Spleen (tissue), 11 donors: ENCODE data around the gene RASSF6. TPM values are rescaled to one million over a fixed set of nuclear protein-coding genes. Genes with fewer than 3 reads are reported as not detected.
"Not testable (repeated sequence)": the region's sequence is repeated elsewhere in the genome, so short reads cannot be mapped to it uniquely, and the experiment has no call there.

Source experiments
- DNase-seq: peaks from one replicate; pipeline ENCODE4 v3.0.0-alpha.2; 2020
- H3K27ac ChIP-seq, 8 donors: fragments of 200-600 bp; sonication (generic) in 7 of 8; 1 replicate in 4 of 8; 2 replicates in 4 of 8; pipeline versions ENCODE4 v1.5.0 to v1.8.0; 2016 to 2021; ENCODE audit warnings: inconsistent platforms in 4 of 8, mild to moderate bottlenecking in 4 of 8, moderate library complexity in 1 of 8
- H3K27me3 ChIP-seq, 7 donors: fragments of 200-600 bp; sonication (generic) in 6 of 7; replicated peaks in 1 of 7; 1 replicate in 4 of 7; 2 replicates in 3 of 7; pipeline versions ENCODE4 v1.5.0 to v1.8.0; 2016 to 2021; ENCODE audit warnings: inconsistent platforms in 3 of 7, mild to moderate bottlenecking in 1 of 7
- H3K36me3 ChIP-seq, 6 donors: fragments of 200-600 bp; sonication (generic) in 5 of 6; 1 replicate in 4 of 6; 2 replicates in 2 of 6; pipeline versions ENCODE4 v1.5.0 to v1.8.0; 2016 to 2021; ENCODE audit warnings: inconsistent platforms in 2 of 6
- H3K4me1 ChIP-seq, 6 donors: fragments of 200-600 bp; sonication (generic) in 5 of 6; 1 replicate in 3 of 6; 2 replicates in 3 of 6; pipeline versions ENCODE4 v1.5.0 to v1.8.0; 2016 to 2021; ENCODE audit warnings: inconsistent platforms in 3 of 6
- H3K4me3 ChIP-seq, 8 donors: fragments of 200-600 bp; sonication (generic) in 7 of 8; 1 replicate in 4 of 8; 2 replicates in 4 of 8; pipeline versions ENCODE4 v1.5.0 to v1.8.0; 2016 to 2021; ENCODE audit warnings: inconsistent platforms in 4 of 8, mild to moderate bottlenecking in 4 of 8, moderate library complexity in 2 of 8
- H3K9me3 ChIP-seq, 8 donors: fragments of 200-600 bp; sonication (generic) in 7 of 8; 1 replicate in 4 of 8; 2 replicates in 4 of 8; pipeline versions ENCODE4 v1.5.0 to v1.8.0; 2016 to 2021; ENCODE audit warnings: inconsistent platforms in 4 of 8
- POLR2A ChIP-seq, 3 donors: fragments of 450-650 bp; IDR thresholded peaks; one replicate each; pipeline ENCODE4 v1.5.1; 2017; ENCODE audit warnings: antibody characterized with exemption in 3 of 3, mild to moderate bottlenecking in 1 of 3
- POLR2AphosphoS5 ChIP-seq, 3 donors: sonication (generic); formaldehyde crosslinking; IDR thresholded peaks; one replicate each; pipeline ENCODE4 v1.5.1; 2017; ENCODE audit warnings: antibody characterized with exemption in 3 of 3
- WGBS, 5 donors: extraction: QIAGEN DNeasy Blood & Tissue Kit in 3 of 5; methylation state at CpG; one replicate each; pipeline versions ENCODE4 v1.1.5 to v1.1.7; 2013 to 2018; 5-methylcytosine and 5-hydroxymethylcytosine counted together
- intact Hi-C: fragments of 100-400 bp; cut with DNase I; formaldehyde crosslinking; loops from one replicate; pipeline ENCODE4 v1.15.0; 2023; ENCODE audit warnings: low total_unique reads
- polyA plus RNA-seq, 3 donors: library from polyadenylated mRNA; stranded (reverse); fragments of 200-250 nt; gene quantifications; one replicate each; pipeline ENCODE4 v1.2.1, GENCODE V29; 2013
- total RNA-seq, 7 donors: library from RNA; depleted of rRNA in 3 of 7; stranded (reverse); fragments of >200 nt in 3 of 7; fragmentation: NEBNext Ultra II Directional in 4 of 7; extraction: Animal tissue kit (Norgen Biotek cat#: 25700) in 4 of 7; gene quantifications; one replicate each; pipeline versions ENCODE4 v1.1.0 to v1.2.1, GENCODE V29; 2016 to 2021
- TF ChIP-seq, protein P1 (sequence below), 11 experiments: fragments of 200-600 bp in 7 of 11; fragments of 450-650 bp in 4 of 11; sonication (generic) in 4 of 11; IDR thresholded peaks in 8 of 11; conservative IDR thresholded peaks in 3 of 11; 1 replicate in 7 of 11; 2 replicates in 4 of 11; pipeline versions ENCODE4 v1.4.0 to v1.8.0; 2016 to 2021; ENCODE audit warnings: antibody characterized with exemption in 11 of 11, inconsistent platforms in 4 of 11, mild to moderate bottlenecking in 1 of 11
- donor health status: healthy with polysubstance abuse.
- donor health status: DM: no; HTN: no; CAD: no; lungs with moderate emphysema.
- donor health status: DM: no; HTN: no; CAD: no.
- donor health status: Bipolar disorder and iron deficiency.
- donor health status: healthy.
- donor health status: DM: no; HTN: no; CAD: no.
- donor health status: DM: yes; HTN: yes; CAD: no.

RASSF6 gene
- total and polyA plus RNA-seq, 10 donors, result 0.09 to 1.3 (median 0.29) TPM

DNA sequence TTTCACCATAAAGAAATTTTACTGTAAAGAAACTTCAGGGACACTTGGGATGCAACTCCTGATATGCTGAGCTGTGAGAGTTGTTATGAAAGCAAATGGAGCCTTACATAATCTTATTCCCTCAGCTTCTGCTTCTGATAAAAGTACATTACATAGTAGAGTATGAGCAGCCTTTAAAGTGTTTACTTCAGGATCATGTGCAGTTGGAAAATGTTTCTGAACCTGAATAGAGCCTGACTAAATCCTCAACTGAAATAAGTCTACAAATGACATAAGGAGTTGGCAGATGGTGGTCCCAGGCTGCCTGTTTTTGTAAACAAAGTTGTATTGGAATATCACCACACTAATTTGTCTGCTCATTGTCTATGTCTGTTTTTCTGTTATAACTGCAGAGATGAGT is 19.3 kb downstream of the RASSF6 start:
- no peaks in the 10 kb centered on the region for H3K27me3 ChIP-seq
- H3K9me3 ChIP-seq, result peaks cover 0 to 5% (median 0%) of the 10 kb centered on the region in 8 donors
- TF ChIP-seq, protein P1, sequence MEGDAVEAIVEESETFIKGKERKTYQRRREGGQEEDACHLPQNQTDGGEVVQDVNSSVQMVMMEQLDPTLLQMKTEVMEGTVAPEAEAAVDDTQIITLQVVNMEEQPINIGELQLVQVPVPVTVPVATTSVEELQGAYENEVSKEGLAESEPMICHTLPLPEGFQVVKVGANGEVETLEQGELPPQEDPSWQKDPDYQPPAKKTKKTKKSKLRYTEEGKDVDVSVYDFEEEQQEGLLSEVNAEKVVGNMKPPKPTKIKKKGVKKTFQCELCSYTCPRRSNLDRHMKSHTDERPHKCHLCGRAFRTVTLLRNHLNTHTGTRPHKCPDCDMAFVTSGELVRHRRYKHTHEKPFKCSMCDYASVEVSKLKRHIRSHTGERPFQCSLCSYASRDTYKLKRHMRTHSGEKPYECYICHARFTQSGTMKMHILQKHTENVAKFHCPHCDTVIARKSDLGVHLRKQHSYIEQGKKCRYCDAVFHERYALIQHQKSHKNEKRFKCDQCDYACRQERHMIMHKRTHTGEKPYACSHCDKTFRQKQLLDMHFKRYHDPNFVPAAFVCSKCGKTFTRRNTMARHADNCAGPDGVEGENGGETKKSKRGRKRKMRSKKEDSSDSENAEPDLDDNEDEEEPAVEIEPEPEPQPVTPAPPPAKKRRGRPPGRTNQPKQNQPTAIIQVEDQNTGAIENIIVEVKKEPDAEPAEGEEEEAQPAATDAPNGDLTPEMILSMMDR (IDR thresholded peaks at IDR 0.05 in 8 of 11, conservative IDR thresholded peaks at IDR 0.05 in 3 of 11), result no peak
- no peak for TF ChIP-seq POLR2AphosphoS5 (IDR thresholded peaks at IDR 0.05)
- no peak for TF ChIP-seq POLR2A (IDR thresholded peaks at IDR 0.05)
- H3K36me3 ChIP-seq, result no peaks in the 10 kb centered on the region
- H3K4me3 ChIP-seq, result no peak overlapping the region
- H3K4me1 ChIP-seq, result no peaks in the 10 kb centered on the region
- DNase-seq, result no peak
- intact Hi-C loops, result no loop called here
- H3K27ac ChIP-seq, result no peak overlapping the region

DNA sequence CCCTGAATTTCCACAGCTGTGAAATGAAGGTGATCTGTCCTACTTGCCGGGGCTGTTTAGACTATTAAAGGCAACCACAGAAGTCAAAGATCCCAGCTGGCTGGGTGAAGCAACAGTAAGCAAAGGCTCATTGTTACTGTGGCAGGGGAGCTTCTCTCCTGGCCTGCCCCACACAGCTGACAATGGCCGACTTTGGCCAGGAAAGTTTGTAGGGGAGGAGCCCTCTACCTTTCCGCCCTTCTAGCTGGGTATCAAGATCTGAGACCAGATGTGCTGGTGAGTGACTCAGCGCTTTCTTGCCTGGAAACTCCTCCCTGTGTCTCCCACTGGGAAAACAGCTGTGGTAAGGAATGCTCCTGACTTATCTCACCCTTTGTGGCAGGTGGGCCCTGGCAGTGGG is 21.1 kb downstream of the RASSF6 start:
- no peak for DNase-seq
- 49 to 77% (median 58%) methylated on average over 3 to 4 of the region's 4 CpGs for WGBS, 5 donors
- Histone ChIP-seq H3K36me3 (no peaks in the 10 kb centered on the region), H3K4me1 (no peaks in the 10 kb centered on the region), H3K27me3 (no peaks in the 10 kb centered on the region), H3K9me3 (peaks cover 0 to 5% (median 0%) of the 10 kb centered on the region in 8 donors), H3K27ac (no peak overlapping the region), H3K4me3 (no peak overlapping the region)
- no peak for TF ChIP-seq POLR2AphosphoS5 (IDR thresholded peaks at IDR 0.05)
- TF ChIP-seq, protein P1 (IDR thresholded peaks at IDR 0.05 in 8 of 11, conservative IDR thresholded peaks at IDR 0.05 in 3 of 11), result no peak
- no peak for TF ChIP-seq POLR2A (IDR thresholded peaks at IDR 0.05)
- intact Hi-C loops, result no loop called here

DNA sequence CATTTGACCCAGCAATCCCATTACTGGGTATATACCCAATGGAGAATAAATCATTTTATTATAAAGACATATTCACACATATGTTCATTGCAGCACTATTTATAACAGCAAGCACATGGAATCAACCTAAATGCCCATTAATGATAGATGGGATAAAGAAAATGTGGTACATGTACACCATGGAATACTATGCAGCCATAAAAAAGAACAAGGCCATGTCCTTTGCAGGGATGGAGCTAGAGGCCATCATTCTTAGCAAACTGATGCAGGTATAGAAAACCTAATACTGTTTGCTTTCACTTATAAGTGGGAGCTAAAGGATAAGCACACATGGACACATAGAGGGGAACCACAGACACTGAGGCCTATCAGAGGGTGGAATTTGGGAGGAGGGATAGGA is 22.6 kb downstream of the RASSF6 start:
- H3K27me3 ChIP-seq, result no peaks in the 10 kb centered on the region
- peaks cover 0 to 5% (median 0%) of the 10 kb centered on the region in 8 donors for H3K9me3 ChIP-seq
- no peak for TF ChIP-seq POLR2AphosphoS5 (IDR thresholded peaks at IDR 0.05)
- TF ChIP-seq, protein P1 (IDR thresholded peaks at IDR 0.05 in 8 of 11, conservative IDR thresholded peaks at IDR 0.05 in 3 of 11), result no peak
- TF ChIP-seq POLR2A (IDR thresholded peaks at IDR 0.05), result no peak
- H3K27ac ChIP-seq, result no peak overlapping the region
- intact Hi-C loops, result no loop called here
- DNase-seq, result no peak
- no peak overlapping the region for H3K4me3 ChIP-seq
- H3K36me3 ChIP-seq, result no peaks in the 10 kb centered on the region
- H3K4me1 ChIP-seq, result no peaks in the 10 kb centered on the region

DNA sequence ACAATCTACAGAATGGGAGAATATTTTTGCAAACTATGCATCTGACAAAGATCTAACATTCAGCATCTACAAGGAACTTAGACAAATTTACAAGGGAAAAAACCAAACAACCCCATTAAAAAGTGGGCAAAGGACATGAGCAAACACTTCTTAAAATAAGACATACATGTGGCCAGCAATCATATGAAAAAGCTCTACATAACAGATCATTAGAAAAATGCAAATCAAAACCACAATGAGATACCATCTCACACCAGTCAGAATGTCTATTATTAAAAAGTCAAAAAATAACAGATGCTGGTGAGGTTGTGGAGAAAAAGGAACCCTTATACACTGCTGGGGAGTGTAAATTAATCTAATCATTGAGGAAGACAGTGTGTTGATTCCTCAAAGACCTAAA is 23.1 kb downstream of the RASSF6 start:
- H3K4me3 ChIP-seq, H3K36me3 ChIP-seq, H3K4me1 ChIP-seq, DNase-seq, H3K9me3 ChIP-seq, intact Hi-C loops, H3K27ac ChIP-seq, H3K27me3 ChIP-seq: not testable (repeated sequence)

DNA sequence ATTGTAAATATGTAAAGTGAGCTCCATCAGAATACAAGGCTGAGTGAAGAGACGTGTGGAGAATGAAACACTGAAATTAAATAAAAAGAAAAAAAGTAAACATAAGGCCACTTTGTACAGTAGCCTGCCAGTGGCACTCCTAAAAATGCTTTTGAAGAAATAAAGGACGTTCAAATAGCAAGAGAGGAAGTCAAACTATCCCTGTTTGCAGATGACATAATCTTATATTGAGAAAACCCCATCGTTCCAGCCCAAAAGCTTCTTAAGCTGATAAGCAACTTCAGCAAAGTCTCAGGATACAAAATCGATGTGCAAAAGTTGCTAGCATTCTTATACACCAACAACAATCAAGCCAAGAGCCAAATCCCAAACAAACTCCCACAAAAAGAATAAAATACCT is 24.2 kb downstream of the RASSF6 start:
- Histone ChIP-seq H3K27ac (no peak overlapping the region), H3K27me3 (no peaks in the 10 kb centered on the region), H3K9me3 (peaks cover 0 to 5% (median 0%) of the 10 kb centered on the region in 8 donors), H3K4me3 (no peak overlapping the region), H3K4me1 (no peaks in the 10 kb centered on the region), H3K36me3 (no peaks in the 10 kb centered on the region)
- no peak for DNase-seq
- 22 to 43% (median 31%) methylated on average over 4 of the region's 4 CpGs for WGBS, 5 donors
- intact Hi-C loops, result no loop called here
- TF ChIP-seq POLR2A (IDR thresholded peaks at IDR 0.05) (no peak), POLR2AphosphoS5 (IDR thresholded peaks at IDR 0.05) (no peak)
- TF ChIP-seq, protein P1 (IDR thresholded peaks at IDR 0.05 in 8 of 11, conservative IDR thresholded peaks at IDR 0.05 in 3 of 11), result no peak
